NCI-H526 treated with DMSO at 0.1 percent for 48 hours (cell line): Measurements from ENCODE around the gene POR.

ENCODE experiments used
- DNase-seq: peaks from one replicate; lab custom pipeline; 2025; lab: John Stamatoyannopoulos, UW

Gene POR

GRCh38 chr7:75955331-75955955 lies 40.5 kb downstream of the POR start:
- no peak for DNase-seq

- DNase-seq = no peak
Observed at GRCh38 chr7:75957021-75957736, 42.2 kb downstream of the POR start.

DNA sequence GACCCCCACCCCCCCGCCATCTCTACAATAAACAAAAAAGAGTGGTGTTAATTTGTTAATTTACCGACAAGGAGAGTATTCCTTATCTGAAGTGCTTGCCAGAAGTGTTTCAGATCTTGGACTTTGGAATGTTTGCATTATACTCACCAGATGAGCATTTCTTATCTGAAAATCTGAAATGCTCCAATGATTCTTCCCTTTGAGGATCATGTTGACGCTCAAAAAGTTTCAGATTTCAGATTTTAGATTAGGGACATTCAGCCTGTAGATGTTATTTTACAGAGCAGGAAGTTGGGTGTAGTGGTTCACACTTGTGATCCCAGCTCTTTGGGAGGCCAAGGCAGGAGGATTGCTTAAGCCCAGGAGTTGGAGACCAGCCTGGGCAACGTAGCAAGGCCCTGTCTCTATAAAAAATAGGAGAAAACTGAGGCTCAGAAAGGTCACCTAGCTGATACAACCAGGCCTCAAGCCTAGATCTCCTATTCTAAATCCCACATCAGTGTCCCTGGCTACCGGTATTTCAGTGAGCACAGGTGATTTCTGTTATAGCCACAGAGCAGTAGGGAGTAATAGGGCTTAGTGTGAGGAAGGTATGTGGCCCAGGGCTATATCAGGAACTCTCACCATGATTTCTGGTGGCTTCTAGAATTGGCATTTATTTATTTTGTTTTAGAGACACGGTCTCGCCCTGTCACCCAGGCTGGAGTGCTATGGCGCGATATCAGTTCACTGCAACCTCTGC lies 44.0 kb downstream of the POR start:
- no peak for DNase-seq

GRCh38 chr7:75960372-75960771 lies 45.4 kb downstream of the POR start:
- DNase-seq = no peak

DNA sequence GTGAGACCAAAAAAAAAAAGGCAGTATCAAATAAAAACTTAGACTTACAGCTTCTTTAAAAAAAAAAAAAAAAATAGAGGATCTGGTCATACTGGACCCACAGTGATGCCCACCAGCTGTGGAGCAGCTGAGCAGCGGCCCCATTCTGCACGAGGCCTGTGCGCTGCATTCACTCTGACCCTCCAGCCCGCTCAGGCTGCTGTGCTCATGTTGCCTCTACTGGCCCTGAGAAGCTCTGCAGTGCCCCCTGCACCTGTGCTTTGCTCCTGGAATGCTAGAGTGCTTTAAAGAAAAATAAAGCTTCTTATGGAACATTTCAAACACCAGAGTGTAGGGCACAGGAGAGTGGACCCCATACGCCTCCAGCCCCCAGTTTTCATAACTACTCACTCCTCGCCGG lies 46.3 kb downstream of the POR start:
- DNase-seq = no peak

DNA sequence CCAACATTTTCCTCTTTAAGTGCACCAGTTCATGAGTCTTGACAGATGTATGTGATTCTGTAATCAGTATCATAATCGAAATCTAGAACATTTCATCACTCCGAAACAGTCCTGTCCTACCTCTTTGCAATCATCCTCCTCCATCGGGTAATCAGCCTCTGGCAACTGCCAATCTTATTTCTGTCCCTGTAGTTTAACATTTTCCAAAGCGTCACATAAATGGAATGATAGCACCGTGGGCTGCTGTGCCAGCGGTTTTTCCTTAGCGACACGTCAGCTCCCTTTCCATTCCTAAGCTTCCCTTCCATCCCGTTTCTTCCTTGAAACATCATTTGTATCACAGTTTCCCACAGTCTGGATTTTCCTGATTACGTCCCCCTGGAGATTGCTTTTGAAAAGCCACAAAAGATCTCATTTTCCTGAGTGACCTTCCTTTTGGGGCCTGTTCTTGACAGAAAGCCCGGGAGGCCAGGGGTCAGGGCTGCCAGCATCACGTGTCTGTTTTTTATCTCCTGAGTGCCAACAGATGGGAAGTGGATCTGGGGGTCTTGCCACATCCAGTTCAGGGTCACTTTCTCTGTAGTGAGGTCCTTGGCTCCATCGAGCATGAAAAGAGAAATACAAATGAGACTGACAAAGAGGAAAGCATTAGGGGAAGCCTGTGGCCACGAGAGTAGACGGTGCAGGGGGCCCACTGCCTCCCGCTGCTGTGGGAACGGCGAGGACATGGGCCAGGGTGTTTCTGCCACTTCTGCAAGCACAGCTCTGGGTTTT lies 47.8 kb downstream of the POR start:
- DNase-seq = no peak

DNA sequence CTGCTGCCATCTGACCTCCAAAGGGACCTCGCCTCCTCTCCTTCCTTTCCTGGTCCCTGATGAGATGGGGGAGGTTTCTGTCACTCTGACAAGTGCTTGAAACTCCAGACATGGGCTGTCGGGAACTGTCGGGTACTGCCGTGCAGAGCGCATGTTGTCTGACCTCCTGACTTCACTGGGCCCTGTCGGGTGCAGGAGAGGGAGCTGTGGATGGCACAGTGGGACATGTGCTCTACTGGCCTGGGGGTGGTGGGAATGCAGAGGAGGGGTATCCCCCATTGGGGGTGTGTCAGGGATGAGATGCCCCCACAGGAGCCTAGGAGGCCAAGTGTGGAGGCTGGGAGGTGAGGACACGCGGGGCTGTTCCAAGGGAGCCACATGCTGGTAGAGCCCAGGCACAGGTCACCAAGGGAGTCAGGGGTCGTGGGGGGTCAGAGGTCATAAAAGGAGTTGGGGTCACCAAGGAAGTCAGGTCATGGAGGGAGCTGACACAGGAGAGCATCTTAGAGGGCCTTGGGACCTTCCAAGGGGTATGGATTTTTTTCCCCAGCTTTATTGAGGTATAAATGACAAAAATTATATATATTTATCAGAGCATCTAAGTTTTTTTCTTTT lies 48.5 kb downstream of the POR start:
- no peak for DNase-seq

GRCh38 chr7:75965617-75966016 lies 50.7 kb downstream of the POR start:
- no peak for DNase-seq

- no peak for DNase-seq
Observed at GRCh38 chr7:75966190-75966961, 51.4 kb downstream of the POR start.

DNA sequence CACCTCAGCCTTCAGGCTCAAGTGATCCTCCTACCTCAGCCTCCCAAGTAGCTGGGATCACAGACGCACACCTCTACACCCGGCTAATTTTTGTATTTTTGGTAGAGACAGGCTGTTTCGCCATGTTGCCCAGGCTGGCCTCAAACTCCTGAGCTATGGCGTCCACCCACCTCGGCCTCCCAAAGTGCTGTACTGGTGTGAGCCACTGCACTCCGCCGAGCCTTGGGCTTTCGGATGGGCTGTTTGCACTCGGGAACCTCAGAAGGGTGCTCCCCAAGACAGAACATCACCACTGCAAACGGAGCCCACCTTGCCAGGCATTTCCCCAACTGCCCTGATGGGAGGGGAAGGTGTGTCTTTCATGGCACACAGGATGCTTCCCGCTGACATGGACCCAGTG lies 52.1 kb downstream of the POR start:
- DNase-seq = no peak

GRCh38 chr7:75967487-75967997 lies 52.6 kb downstream of the POR start:
- DNase-seq = no peak

- no peak for DNase-seq
Observed at GRCh38 chr7:75968012-75968411, 53.1 kb downstream of the POR start.

DNA sequence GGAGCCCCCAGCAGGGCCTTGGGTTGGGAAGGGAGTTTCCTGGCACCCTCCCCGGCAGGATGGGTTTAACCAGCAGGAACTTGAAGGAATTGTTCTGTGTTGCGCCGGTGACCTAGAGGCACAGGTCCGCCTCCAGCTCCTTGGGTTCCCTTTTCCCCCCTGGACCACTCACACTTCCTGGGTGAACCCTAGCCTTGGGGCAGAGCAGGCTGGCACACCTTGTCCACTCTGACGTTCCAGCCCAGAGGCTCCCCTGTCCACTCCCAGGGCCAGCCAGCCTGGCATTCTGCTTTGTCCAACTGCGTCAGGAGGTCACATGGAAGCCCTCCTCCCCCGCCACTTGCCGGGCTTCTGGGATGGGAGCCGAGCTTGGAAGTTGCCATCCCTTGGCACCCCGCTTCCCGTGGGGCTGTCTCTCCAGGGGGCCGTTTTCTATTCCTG lies 53.6 kb downstream of the POR start:
- DNase-seq = no peak

GRCh38 chr7:75969182-75969581 lies 54.2 kb downstream of the POR start:
- no peak for DNase-seq

- no peak for DNase-seq
Observed at GRCh38 chr7:75969704-75970498, 54.9 kb downstream of the POR start.

GRCh38 chr7:75971309-75971960 lies 56.5 kb downstream of the POR start:
- no peak for DNase-seq

- no peak for DNase-seq
Observed at GRCh38 chr7:75971961-75972763, 57.2 kb downstream of the POR start.

DNA sequence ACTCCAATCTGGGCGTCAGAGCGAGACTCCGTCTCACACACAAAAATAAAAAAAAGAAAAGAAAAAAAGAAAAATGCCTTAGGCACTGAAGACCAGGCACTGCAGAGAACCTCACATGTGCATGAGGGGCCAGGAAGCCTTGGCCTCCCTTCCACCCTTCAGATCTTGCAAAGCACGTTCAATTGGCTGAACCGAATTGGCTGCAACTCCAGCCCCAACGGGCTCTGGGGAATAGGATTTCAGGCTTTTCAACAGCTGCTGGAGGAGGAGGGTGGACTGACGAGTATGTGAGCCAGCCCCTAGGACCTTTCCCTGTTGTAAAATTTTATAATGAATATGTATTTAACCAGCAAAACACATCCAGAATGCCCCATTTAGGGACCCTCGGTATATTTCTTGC lies 62.8 kb downstream of the POR start:
- DNase-seq = no peak
